ENCODE data around the gene CCDC12. TPM values are rescaled to one million over a fixed set of nuclear protein-coding genes. Genes with fewer than 3 reads are reported as not detected.

CCDC12 gene
- total and polyA plus RNA-seq, 2 of the 13 experiments (the other 11 are each of a cell fraction or from before 2014, with no cell fraction given), result 30.1 to 49.5 TPM

GRCh38 chr3:46943237-46944187 is 33.0 kb downstream of the CCDC12 start (continued):
- TF ChIP-seq ZNF687 (CRISPR knock-in tag; IDR thresholded peaks at IDR 0.05), result no peak
- peak; percentile 75 for TF ChIP-seq ZEB1 (IDR thresholded peaks at IDR 0.05; ENCODE audit: insufficient replicate concordance, low read depth)
- peak; percentile 33; the same call in 1 of the 2 replicates for TF ChIP-seq RBFOX2 (IDR thresholded peaks at IDR 0.05; ENCODE audit: low read depth, low read length)
- peak; percentile 61; the same call in 1 of the 2 replicates for TF ChIP-seq ARID3A (IDR thresholded peaks at IDR 0.05; ENCODE audit: low read depth, low read length)
- TF ChIP-seq HMGA1 (CRISPR knock-in tag; conservative IDR thresholded peaks at IDR 0.05), result no peak
- TF ChIP-seq ATF7-NPFF (CRISPR knock-in tag; IDR thresholded peaks at IDR 0.05; ENCODE audit: low read depth), result no peak
- TF ChIP-seq, protein P1, sequence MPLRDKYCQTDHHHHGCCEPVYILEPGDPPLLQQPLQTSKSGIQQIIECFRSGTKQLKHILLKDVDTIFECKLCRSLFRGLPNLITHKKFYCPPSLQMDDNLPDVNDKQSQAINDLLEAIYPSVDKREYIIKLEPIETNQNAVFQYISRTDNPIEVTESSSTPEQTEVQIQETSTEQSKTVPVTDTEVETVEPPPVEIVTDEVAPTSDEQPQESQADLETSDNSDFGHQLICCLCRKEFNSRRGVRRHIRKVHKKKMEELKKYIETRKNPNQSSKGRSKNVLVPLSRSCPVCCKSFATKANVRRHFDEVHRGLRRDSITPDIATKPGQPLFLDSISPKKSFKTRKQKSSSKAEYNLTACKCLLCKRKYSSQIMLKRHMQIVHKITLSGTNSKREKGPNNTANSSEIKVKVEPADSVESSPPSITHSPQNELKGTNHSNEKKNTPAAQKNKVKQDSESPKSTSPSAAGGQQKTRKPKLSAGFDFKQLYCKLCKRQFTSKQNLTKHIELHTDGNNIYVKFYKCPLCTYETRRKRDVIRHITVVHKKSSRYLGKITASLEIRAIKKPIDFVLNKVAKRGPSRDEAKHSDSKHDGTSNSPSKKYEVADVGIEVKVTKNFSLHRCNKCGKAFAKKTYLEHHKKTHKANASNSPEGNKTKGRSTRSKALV (CRISPR knock-in tag; IDR thresholded peaks at IDR 0.05), result no peak
- no peak for TF ChIP-seq ZNF326 (CRISPR knock-in tag; IDR thresholded peaks at IDR 0.05; ENCODE audit: borderline replicate concordance)
- no peak for TF ChIP-seq TBL1XR1 (IDR thresholded peaks at IDR 0.05; ENCODE audit: borderline replicate concordance, low read length, partially characterized antibody)
- TF ChIP-seq ZSCAN29 (CRISPR knock-in tag; conservative IDR thresholded peaks at IDR 0.05), result 0 out of 2 replicates have a peak, but pooled peaks have one; percentile 65
- no peak for TF ChIP-seq FOXA1 (IDR thresholded peaks at IDR 0.05)
- no peak for TF ChIP-seq FOXA1 (CRISPR knock-in tag; IDR thresholded peaks at IDR 0.05)
- no peak for TF ChIP-seq ZNF777 (CRISPR knock-in tag; IDR thresholded peaks at IDR 0.05)
- TF ChIP-seq GTF3A (CRISPR knock-in tag; conservative IDR thresholded peaks at IDR 0.05), result no peak
- TF ChIP-seq MBD4 (IDR thresholded peaks at IDR 0.05; ENCODE audit: borderline replicate concordance, low read length), result no peak
- TF ChIP-seq ZBTB8A (CRISPR knock-in tag; IDR thresholded peaks at IDR 0.05; ENCODE audit: borderline replicate concordance, low read depth), result no peak
- no peak for TF ChIP-seq HDAC6 (IDR thresholded peaks at IDR 0.05; ENCODE audit: low read depth, low read length)
- TF ChIP-seq, protein P2, sequence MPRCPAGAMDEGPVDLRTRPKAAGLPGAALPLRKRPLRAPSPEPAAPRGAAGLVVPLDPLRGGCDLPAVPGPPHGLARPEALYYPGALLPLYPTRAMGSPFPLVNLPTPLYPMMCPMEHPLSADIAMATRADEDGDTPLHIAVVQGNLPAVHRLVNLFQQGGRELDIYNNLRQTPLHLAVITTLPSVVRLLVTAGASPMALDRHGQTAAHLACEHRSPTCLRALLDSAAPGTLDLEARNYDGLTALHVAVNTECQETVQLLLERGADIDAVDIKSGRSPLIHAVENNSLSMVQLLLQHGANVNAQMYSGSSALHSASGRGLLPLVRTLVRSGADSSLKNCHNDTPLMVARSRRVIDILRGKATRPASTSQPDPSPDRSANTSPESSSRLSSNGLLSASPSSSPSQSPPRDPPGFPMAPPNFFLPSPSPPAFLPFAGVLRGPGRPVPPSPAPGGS (CRISPR knock-in tag; IDR thresholded peaks at IDR 0.05), result no peak
- TF ChIP-seq ZNF775 (CRISPR knock-in tag; IDR thresholded peaks at IDR 0.05; ENCODE audit: borderline replicate concordance), result no peak
- TF ChIP-seq SALL1 (CRISPR knock-in tag; IDR thresholded peaks at IDR 0.05), result peak; percentile 65
